ENCODE data around the gene PLA2G4B.

The PLA2G4B gene

GRCh38 chr15:41797201-41797944 is 41.3 kb upstream of the PLA2G4B start:
- TF ChIP-seq, protein P1, sequence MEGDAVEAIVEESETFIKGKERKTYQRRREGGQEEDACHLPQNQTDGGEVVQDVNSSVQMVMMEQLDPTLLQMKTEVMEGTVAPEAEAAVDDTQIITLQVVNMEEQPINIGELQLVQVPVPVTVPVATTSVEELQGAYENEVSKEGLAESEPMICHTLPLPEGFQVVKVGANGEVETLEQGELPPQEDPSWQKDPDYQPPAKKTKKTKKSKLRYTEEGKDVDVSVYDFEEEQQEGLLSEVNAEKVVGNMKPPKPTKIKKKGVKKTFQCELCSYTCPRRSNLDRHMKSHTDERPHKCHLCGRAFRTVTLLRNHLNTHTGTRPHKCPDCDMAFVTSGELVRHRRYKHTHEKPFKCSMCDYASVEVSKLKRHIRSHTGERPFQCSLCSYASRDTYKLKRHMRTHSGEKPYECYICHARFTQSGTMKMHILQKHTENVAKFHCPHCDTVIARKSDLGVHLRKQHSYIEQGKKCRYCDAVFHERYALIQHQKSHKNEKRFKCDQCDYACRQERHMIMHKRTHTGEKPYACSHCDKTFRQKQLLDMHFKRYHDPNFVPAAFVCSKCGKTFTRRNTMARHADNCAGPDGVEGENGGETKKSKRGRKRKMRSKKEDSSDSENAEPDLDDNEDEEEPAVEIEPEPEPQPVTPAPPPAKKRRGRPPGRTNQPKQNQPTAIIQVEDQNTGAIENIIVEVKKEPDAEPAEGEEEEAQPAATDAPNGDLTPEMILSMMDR (IDR thresholded peaks at IDR 0.05; ENCODE audit: poor library complexity, severe bottlenecking): no peak
- peak overlapping the region; percentile 90 for H3K27ac ChIP-seq (ENCODE audit: poor library complexity, severe bottlenecking)
- no peak for ATAC-seq (ENCODE audit: low read depth)
- peaks cover 36% of the 10 kb centered on the region for H3K36me3 ChIP-seq (ENCODE audit: low read depth)
- H3K27me3 ChIP-seq (ENCODE audit: insufficient read depth, poor library complexity, severe bottlenecking): no peaks in the 10 kb centered on the region
- no peak for DNase-seq (ENCODE audit: low spot score)
- H3K9me3 ChIP-seq (ENCODE audit: severe bottlenecking): no peaks in the 10 kb centered on the region
- H3K4me3 ChIP-seq (ENCODE audit: severe bottlenecking): no peak overlapping the region
- H3K4me1 ChIP-seq (ENCODE audit: insufficient read depth, poor library complexity, severe bottlenecking): peaks cover 71% of the 10 kb centered on the region

DNA sequence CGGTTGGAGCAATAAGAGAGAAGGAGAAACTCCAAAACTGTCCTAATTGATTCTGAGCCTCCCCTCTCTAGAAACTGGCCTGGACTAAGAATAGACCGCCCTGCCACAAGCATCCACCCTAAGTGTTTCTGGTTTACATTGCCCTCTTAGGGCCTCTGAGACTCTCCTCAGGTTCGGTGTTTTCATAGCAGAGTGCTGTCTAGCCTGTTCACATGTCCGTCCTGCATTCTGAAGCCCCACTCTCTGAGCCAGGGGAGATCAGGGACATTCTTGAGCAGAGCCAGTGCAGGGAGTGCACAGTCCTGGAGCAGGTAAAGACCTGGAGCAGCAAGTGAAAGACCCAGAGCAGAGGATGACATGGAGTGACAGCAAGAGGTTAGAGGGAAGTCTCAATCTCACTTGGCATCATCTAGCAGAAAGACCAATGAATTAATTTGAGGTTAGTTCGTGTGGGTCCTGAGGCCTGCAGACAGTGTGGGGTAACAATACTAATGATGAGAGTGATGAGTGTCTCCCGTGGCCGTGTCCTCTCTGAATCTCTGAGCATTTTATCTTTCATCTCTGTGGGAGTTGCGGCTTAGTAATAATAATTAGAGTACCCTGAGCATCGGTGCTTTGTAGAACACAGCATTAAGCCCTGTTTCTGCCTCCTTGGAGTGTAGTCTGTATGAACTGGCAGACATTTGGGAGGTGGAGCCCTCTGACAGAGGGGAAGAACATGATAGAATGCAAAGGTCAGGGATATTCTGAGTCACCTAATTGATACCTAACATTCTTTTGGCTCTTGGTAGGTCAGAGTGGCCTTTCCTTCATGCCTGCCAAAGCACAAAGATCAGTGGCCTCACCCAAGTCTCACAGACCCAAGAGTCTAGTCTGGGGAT is 39.8 kb upstream of the PLA2G4B start:
- TF ChIP-seq, protein P1 (IDR thresholded peaks at IDR 0.05; ENCODE audit: poor library complexity, severe bottlenecking): no peak
- ATAC-seq (ENCODE audit: low read depth): peak; percentile 25
- Histone ChIP-seq H3K27me3 (ENCODE audit: insufficient read depth, poor library complexity, severe bottlenecking) (no peaks in the 10 kb centered on the region), H3K4me1 (ENCODE audit: insufficient read depth, poor library complexity, severe bottlenecking) (peaks cover 71% of the 10 kb centered on the region), H3K4me3 (ENCODE audit: severe bottlenecking) (no peak overlapping the region), H3K27ac (ENCODE audit: poor library complexity, severe bottlenecking) (peak overlapping the region; percentile 90), H3K9me3 (ENCODE audit: severe bottlenecking) (no peaks in the 10 kb centered on the region), H3K36me3 (ENCODE audit: low read depth) (peaks cover 43% of the 10 kb centered on the region)
- DNase-seq (ENCODE audit: low spot score): no peak

GRCh38 chr15:41799488-41799805 is 39.2 kb upstream of the PLA2G4B start:
- Histone ChIP-seq H3K4me1 (ENCODE audit: insufficient read depth, poor library complexity, severe bottlenecking) (peaks cover 71% of the 10 kb centered on the region), H3K4me3 (ENCODE audit: severe bottlenecking) (no peak overlapping the region), H3K27me3 (ENCODE audit: insufficient read depth, poor library complexity, severe bottlenecking) (no peaks in the 10 kb centered on the region), H3K9me3 (ENCODE audit: severe bottlenecking) (no peaks in the 10 kb centered on the region), H3K36me3 (ENCODE audit: low read depth) (peaks cover 43% of the 10 kb centered on the region), H3K27ac (ENCODE audit: poor library complexity, severe bottlenecking) (peak overlapping the region; percentile 90)
- DNase-seq (ENCODE audit: low spot score): no peak
- TF ChIP-seq, protein P1 (IDR thresholded peaks at IDR 0.05; ENCODE audit: poor library complexity, severe bottlenecking): no peak
- no peak for ATAC-seq (ENCODE audit: low read depth)

DNA sequence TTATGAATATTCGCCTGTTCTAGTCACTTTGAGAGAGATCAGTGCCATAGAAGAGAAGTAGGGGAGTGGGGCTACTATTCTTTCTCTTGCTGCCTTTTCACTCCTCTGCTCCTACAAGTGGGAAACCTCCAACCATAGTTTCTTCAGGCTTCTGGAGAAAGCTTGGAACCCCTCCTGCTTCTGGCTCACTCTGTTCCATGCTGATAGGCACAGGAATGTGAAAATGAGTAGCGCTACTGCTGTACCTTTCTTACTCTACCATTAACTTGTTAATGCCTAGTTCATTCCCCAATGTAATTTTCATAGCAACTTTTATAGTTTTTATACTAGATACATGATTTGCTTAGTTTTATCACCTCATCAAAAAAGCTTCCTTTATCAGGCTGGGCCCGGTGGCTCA is 37.5 kb upstream of the PLA2G4B start:
- peaks cover 74% of the 10 kb centered on the region for H3K4me1 ChIP-seq (ENCODE audit: insufficient read depth, poor library complexity, severe bottlenecking)
- peak overlapping the region; percentile 90 for H3K27ac ChIP-seq (ENCODE audit: poor library complexity, severe bottlenecking)
- H3K4me3 ChIP-seq (ENCODE audit: severe bottlenecking): no peak overlapping the region
- no peak for DNase-seq (ENCODE audit: low spot score)
- H3K27me3 ChIP-seq (ENCODE audit: insufficient read depth, poor library complexity, severe bottlenecking): no peaks in the 10 kb centered on the region
- H3K9me3 ChIP-seq (ENCODE audit: severe bottlenecking): no peaks in the 10 kb centered on the region
- ATAC-seq (ENCODE audit: low read depth): no peak
- peaks cover 55% of the 10 kb centered on the region for H3K36me3 ChIP-seq (ENCODE audit: low read depth)
- TF ChIP-seq, protein P1 (IDR thresholded peaks at IDR 0.05; ENCODE audit: poor library complexity, severe bottlenecking): no peak

Data from RWPE2 (cell line).